Measurements from ENCODE around the gene FOXQ1.

The FOXQ1 gene

GRCh38 chr6:1335367-1336037, 23.6 kb downstream of the FOXQ1 start (continued):
- no peak for TF ChIP-seq ZNF548 (tag by site-specific recombination; IDR thresholded peaks at IDR 0.05)
- 0 out of 2 replicates have a peak, but pooled peaks have one; percentile 27 for TF ChIP-seq ZBTB6 (tag by site-specific recombination; IDR thresholded peaks at IDR 0.05)
- TF ChIP-seq ZNF211 (tag by site-specific recombination; IDR thresholded peaks at IDR 0.05; ENCODE audit: low read depth) = no peak
- no peak for TF ChIP-seq ZNF776 (tag by site-specific recombination; IDR thresholded peaks at IDR 0.05; ENCODE audit: borderline replicate concordance)
- no peak for TF ChIP-seq ZNF184 (tag by site-specific recombination; IDR thresholded peaks at IDR 0.05)
- no peak for TF ChIP-seq ZNF202 (tag by site-specific recombination; IDR thresholded peaks at IDR 0.05; ENCODE audit: borderline replicate concordance)
- peak; percentile 42; the same call in 1 of the 2 replicates for TF ChIP-seq IKZF3 (tag by site-specific recombination; IDR thresholded peaks at IDR 0.05)
- peak; percentile 78 for TF ChIP-seq ZNF600 (tag by site-specific recombination; IDR thresholded peaks at IDR 0.05)
- no peak for TF ChIP-seq ZNF621 (tag by site-specific recombination; IDR thresholded peaks at IDR 0.05)
- no peak for TF ChIP-seq CTCF (tag by site-specific recombination; IDR thresholded peaks at IDR 0.05)
- peak; percentile 12; the same call in 1 of the 2 replicates for TF ChIP-seq ZBTB20 (tag by site-specific recombination; IDR thresholded peaks at IDR 0.05)
- TF ChIP-seq ZBTB17 (tag by site-specific recombination; IDR thresholded peaks at IDR 0.05) = peak; percentile 54; the same call in 1 of the 2 replicates
- TF ChIP-seq ZNF549 (tag by site-specific recombination; IDR thresholded peaks at IDR 0.05) = no peak
- no peak for TF ChIP-seq ZSCAN5A (tag by site-specific recombination; IDR thresholded peaks at IDR 0.05)
- peak; percentile 53 for TF ChIP-seq PRDM10 (tag by site-specific recombination; IDR thresholded peaks at IDR 0.05)
- peak; percentile 22; the same call in 1 of the 2 replicates for TF ChIP-seq ZNF449 (tag by site-specific recombination; IDR thresholded peaks at IDR 0.05)
- no peak for TF ChIP-seq ZNF654 (tag by site-specific recombination; IDR thresholded peaks at IDR 0.05; ENCODE audit: low read depth)
- TF ChIP-seq ZNF580 (tag by site-specific recombination; IDR thresholded peaks at IDR 0.05) = no peak
- TF ChIP-seq MEIS1 (CRISPR knock-in tag; IDR thresholded peaks at IDR 0.05; ENCODE audit: borderline replicate concordance) = no peak
- peak; percentile 30; the same call in 1 of the 2 replicates for TF ChIP-seq ZBTB8A (tag by site-specific recombination; IDR thresholded peaks at IDR 0.05)
- no peak for TF ChIP-seq ZNF645 (tag by site-specific recombination; IDR thresholded peaks at IDR 0.05)
